Kidney tubule cell (primary cell): ENCODE results near the gene DUSP8.

Source experiments
- DNase-seq: peaks from one replicate; pipeline ENCODE4 v3.0.0-alpha.2; 2018; ENCODE audit warnings: low spot score

DUSP8 gene

DNA sequence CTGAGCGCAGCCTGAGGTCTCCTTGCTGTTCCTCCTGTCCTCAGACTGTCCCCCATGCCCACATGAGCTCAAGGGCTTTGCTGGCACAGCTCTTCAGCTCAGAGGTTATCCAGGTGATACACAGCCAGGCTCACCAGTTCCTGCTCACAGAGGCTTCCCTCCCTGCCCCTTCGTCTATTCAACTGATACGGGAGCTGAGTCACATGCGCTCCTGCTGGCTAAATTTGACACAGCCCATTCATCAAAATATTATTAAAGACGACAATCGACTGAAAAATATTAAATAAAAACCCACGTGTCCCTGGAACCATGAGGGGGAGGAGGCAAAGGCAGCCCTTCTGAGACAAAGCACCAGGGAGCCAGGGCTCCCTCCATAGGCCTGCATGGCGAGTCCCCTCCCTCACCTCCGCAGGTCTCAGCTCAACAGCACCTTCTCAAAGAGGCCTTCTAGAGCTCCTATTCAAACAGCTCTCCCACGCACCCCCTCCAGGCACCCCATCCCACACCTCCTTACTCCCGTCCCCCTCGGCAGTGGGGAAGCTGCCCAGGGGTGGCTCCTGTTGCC lies 40.5 kb downstream of the DUSP8 start:
- DNase-seq, result no peak

DNA sequence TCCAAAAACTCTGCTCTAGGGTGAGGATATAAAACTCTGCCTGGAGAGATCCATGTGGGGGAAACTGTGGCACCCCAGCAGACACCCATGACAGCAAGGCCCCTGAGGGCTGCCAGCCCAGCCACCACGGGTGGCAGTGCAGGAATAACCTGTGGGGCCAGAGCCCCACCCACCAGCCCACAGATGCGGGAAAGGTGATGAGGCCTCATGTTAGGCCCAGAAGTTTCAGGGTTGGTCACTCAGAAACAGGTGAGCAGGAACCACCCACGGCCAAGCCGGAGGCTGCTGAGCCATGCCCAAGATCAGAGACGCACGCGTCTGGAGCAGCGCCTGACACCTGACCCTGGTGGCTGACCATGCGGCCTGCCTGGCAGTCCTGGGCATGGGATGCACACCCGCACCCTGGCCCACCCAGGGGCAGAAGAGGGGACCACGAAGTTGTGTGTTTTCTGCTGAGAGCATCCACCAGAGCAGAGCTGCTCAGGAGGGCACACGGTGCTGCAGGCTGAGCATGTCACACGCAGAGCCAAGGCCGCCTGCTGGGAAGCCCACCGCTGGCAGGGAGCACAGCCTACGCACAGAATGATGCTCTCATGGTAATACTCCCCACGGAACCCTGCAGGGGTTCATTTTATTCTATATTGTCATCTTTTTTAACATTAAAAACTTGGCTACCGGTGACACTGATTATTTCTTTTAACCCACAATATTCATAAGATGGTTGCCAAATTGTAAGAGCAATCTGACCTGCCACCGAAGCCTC lies 41.2 kb downstream of the DUSP8 start:
- no peak for DNase-seq

DNA sequence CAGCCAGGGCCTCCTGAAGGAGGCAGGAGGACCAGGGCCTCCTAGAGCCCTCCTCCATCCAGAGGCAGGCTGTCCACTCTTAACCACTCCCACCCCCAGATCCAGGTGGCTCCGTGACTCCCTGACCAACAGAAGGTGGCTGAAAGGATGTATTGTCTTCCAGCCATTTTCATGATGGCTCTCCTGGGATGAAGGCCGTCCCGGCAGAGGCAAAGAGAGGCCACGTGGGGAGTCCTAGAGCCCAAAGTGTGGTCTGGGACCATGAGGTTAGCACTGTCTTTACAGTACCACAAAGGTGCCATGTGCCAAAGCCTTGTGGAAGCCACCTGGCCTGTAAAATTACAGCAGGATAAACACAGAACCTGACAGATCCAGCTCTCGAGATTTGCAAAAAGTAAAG lies 42.3 kb downstream of the DUSP8 start:
- DNase-seq, result no peak

- DNase-seq, result no peak
Observed at GRCh38 chr11:1529286-1529685, 42.8 kb downstream of the DUSP8 start.

DNA sequence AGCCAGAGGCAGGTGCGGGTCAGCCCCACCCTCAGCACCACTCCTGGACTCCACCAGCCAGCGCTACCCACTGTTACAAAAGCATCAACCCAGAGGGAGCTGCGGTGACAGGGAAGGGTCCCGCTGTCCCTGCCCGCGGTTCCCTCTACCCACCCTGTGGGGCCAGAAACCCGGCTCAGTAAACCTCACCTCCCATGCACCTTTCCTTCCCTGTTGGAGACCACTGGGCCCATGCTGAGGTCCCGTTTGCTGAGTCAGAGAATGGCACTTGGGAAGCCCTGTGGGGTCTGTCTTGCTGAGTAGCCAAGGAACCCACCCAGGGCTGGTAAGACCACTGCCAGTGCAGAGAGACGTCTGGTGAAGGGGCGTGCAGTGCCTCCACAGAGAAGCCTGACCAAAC lies 43.4 kb downstream of the DUSP8 start:
- DNase-seq, result no peak

- DNase-seq, result no peak
Observed at GRCh38 chr11:1526785-1527184, 45.3 kb downstream of the DUSP8 start.

- no peak for DNase-seq
Observed at GRCh38 chr11:1523779-1524178, 48.3 kb downstream of the DUSP8 start.

- DNase-seq, result no peak
Observed at GRCh38 chr11:1523077-1523476, 49.0 kb downstream of the DUSP8 start.

DNA sequence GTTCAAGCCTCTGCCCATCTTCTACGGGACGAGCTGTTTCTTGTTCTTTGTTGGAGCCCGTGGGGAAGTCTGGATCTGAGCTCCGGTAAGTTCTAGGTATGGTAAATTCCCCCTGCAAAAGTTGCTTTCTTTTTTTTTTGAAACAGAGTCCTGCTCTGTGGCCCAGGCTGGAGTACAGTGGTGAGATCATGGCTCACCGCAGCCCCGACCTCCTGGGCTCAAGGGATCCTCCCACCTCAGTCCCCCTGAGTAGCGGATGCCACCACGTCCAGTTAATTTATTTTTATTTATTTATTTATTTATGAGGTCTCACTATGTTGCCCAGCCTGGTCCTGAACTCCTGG lies 50.0 kb downstream of the DUSP8 start:
- no peak for DNase-seq

- DNase-seq, result no peak
Observed at GRCh38 chr11:1521382-1522080, 50.5 kb downstream of the DUSP8 start.

DNA sequence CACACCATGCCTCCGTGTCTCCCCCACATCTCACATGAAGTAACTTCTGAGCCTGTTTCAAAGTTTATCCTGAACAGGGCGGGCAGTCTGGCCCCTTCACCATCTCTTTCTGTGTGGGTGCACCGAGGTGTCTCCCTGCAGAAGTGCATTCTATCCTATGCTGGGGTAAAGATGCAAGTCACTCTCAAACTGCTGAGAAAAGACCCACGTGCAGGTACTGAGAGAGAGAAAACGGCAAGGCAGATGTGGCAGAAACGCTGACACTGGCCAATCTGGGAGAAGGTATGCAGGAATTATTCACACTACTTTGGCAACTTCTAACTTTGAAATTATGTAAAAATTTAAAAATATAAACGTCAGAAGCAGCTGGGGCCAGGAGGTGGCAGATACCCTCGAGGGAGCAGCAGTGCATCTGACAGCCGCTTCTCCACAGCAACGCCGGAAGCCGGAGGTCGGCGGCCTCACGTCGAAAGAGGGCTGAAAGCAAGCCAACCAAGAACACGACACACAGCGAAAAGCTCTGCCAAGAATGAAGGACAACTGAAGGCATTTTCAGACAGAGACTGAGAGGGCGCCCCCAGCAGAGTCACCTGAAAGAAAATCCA lies 51.3 kb downstream of the DUSP8 start:
- no peak for DNase-seq

DNA sequence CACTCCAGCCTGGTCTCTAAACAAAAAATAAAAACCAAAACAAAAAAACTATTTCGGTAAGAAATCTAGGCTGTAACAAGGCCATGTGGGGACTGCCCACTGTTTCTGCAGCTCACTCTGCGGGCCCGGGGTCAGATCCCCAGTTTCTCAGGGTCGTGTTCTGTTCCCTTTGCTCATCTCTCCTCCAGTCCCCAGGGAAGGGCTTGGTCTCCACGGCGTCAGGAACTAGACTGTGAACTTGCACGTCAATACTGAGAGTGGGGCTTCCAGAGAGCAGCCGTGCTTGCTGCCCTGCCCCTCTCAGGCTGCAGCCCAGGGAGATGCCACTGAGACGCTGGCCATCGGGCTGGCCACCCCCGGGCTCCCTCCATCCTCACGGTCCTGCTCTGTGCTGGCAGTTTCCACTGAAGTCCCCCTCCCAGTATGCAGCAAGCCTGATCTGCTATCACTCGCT lies 51.8 kb downstream of the DUSP8 start:
- no peak for DNase-seq

- no peak for DNase-seq
Observed at GRCh38 chr11:1519028-1520010, 52.8 kb downstream of the DUSP8 start.

DNA sequence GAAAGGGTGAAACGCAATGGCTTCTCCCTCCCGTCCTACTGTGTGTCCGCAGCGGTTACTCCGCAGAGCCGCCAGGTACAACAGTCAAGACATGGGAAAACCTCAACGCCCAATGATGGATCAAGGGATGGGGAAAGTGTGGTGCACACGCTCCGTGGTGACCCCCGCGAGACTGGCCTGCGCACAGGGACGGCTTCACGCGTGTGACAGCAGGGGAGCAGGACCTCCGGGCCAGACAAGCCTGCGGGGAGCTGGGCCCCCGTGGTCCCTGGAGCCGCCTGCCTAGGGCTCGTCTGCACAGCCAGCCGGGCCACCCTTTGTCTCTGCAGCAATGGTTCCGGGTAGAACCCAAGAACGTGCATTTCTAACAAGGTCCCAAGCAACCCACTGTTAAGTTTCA lies 53.8 kb downstream of the DUSP8 start:
- DNase-seq, result no peak

DNA sequence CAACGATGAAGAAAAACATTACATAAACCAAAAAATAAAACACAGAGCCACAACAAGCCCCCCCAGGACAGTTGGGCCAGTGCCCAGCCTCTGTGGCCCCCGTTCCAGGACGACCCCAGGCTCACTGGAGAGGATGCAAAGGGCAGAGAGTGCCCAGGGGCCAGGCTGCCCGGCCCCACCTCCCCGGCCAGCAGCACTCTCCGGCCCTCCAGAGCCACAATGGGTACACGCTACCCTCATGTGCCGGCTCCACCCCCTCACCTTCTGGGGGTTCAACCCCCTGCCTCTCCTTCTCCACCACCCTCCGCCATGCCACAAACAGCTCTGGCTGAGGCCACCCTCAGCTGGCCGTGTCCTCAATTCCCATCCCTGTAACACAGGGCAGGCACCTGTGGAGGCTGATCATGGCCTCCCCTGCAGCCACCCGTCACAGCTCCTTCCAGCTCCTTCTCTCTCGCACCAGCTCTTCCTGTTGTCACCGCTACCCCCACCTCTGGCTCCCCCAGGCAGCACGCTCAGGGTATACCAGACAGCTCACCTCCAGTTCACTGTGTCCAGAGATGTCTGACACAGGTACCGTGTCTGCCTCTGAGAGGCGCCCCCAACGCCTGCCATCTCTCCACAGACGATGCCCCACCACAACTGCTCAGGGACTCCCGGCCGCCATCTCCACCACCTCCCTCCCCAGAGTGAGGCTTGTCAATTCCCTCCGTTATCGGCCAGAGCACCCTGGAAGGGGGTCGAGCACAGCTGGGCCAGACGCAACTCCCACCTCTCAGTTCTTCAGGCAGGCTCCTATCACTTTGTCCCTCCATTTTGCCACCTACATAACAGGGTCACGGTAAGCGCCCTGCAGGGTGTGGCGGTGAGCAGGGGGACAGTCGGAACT lies 54.7 kb downstream of the DUSP8 start:
- no peak for DNase-seq

DNA sequence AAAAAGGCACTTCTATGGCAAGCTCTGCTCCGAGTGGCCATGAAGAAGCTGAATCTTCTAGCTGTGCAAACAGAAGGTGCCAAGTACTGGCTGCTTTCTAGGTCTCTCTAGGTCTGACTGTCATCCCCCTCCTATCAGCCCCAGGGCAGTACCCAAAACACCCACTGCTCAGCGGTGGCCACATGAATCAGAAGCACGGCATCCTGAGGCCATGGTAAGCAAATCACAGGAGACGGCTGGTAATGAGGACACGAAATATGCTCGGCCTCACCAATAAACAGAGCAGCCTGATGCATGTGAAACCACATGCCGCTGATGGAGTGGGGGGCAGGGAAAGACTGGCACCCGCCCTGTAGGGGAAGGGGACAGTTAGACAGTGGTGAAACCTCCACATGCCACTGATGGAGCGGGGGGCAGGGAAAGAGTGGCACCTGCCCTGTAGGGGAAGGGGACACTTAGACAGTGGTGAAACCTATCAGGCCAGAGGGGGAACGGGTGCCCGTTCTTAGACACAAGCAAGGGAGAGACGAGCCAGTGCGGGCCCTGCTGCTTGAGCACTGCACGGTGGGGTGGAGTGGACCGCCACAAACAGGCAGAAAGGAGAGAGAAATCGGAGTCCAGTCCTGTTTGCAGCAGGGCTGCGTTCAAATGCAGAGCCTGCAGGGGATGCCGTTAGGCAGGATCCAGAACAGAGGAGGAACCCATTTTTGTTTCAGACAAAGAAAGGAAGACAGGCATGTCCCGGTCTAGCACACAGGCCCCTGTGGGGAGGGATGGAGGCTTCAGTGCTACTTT lies 55.6 kb downstream of the DUSP8 start:
- peak; percentile 58 for DNase-seq

DNA sequence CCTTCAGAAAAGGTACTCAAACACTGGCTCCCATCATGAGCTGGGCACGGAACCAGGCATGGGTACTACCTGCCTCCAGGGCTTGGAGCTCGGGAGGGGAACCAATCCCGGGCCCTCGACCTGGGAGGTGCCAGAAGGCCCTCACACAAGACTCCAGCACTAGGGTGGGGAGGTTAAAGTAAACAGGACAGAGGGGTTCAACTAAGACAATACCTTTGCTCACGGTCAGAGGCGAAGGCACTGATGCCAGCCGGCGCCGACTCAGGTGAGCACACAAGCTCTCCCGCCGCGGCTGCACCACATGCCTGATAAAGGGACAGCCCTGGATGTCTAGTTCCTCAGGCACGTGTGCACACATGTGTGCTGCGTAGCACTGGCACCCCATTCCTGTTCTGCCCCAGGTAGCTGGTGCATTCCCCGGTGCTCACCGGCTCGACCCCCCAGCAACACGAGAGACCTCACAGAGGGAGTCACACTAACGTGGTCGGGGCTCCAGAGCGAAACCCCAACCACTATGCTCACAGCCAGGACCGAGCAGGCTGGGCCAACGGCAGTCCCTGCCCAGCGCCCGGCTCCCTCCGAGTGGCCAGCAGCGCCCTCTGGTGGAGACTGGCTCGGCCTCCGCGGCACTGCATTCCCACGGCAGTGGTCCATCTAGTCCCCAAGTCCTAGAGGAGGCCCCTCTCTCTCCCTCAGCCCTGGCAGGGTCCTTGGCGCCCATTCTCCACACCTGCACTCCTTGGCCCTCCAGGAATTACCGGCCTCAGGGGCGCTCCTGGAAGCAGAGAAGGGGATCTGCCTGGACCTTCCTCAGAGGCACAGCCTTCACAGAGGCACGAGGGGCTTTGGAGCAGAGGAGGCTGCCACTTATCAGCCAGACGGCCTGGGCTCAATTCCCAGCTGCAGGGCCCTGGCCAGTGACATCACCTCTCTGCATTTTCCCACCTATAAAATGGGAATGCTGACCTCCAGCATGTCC lies 56.7 kb downstream of the DUSP8 start:
- DNase-seq, result peak; percentile 63

GRCh38 chr11:1514336-1515061 lies 57.6 kb downstream of the DUSP8 start:
- DNase-seq, result no peak
